K562 (cell line): ENCODE measurements around the gene PRR11. TPM values are rescaled to one million over a fixed set of nuclear protein-coding genes. Genes with fewer than 3 reads are reported as not detected.

Experiments
- C11orf30 ChIP-seq: fragments of 450-650 bp; IDR thresholded peaks from 2 replicates; pipeline ENCODE4 v1.6.1; 2016; ENCODE audit warnings: low read depth, mild to moderate bottlenecking
- CEBPB ChIP-seq: fragments of 450-650 bp; IDR thresholded peaks from 2 replicates; pipeline ENCODE4 v1.6.1; 2016; ENCODE audit warnings: missing genetic modification characterization, missing compliant biosample characterization
- CEBPG ChIP-seq, 3 experiments: fragments of 200-800 bp in 1 of 3; sonication (Bioruptor generic) in 1 of 3; sonication (generic) in 1 of 3; formaldehyde crosslinking in 1 of 3; IDR thresholded peaks in 2 of 3; conservative IDR thresholded peaks in 1 of 3; 2 replicates each; pipeline versions ENCODE4 v1.6.1 to v1.8.0; 2016 to 2022; ENCODE audit warnings: missing compliant biosample characterization in 2 of 3, missing genetic modification characterization in 2 of 3, mild to moderate bottlenecking in 1 of 3, missing genetic modification reagents in 1 of 3
- CHD4 ChIP-seq: fragments of 200-600 bp; sonication (generic); IDR thresholded peaks from 3 replicates; pipeline ENCODE4 v1.6.1; 2012; ENCODE audit warnings: low read depth, mild to moderate bottlenecking, mixed read lengths, low read length, inconsistent platforms; ENCODE audit not compliant: insufficient read depth, insufficient replicate concordance, poor library complexity, severe bottlenecking
- E2F1 ChIP-seq: sonication (generic); formaldehyde crosslinking; IDR thresholded peaks from 2 replicates; pipeline ENCODE4 v1.8.1; 2023; ENCODE audit warnings: mild to moderate bottlenecking, missing genetic modification reagents, moderate library complexity
- FOXA3 ChIP-seq, 2 experiments: fragments of 450-650 bp in 1 of 2; sonication (generic) in 1 of 2; formaldehyde crosslinking; IDR thresholded peaks in 1 of 2; conservative IDR thresholded peaks in 1 of 2; 2 replicates each; pipeline versions ENCODE4 v1.4.0 to v1.8.0; 2020 to 2022; ENCODE audit warnings: mild to moderate bottlenecking in 2 of 2, missing genetic modification reagents in 1 of 2
- GABPA ChIP-seq: fragments of 200-800 bp; sonication (Bioruptor generic); conservative IDR thresholded peaks from 2 replicates; pipeline ENCODE4 v1.6.1; 2016; ENCODE audit warnings: low read depth, missing genetic modification characterization, missing compliant biosample characterization
- HDAC6 ChIP-seq: IDR thresholded peaks from 2 replicates; pipeline ENCODE4 v1.6.1; 2012; ENCODE audit warnings: low read depth, mild to moderate bottlenecking, control low read depth, inconsistent platforms, low read length, moderate library complexity
- MAX ChIP-seq: sonication (generic); formaldehyde crosslinking; IDR thresholded peaks from 2 replicates; pipeline ENCODE4 v1.9.0; 2022; ENCODE audit warnings: mild to moderate bottlenecking, missing genetic modification reagents
- MECOM ChIP-seq: fragments of 250-450 bp; sonication (Bioruptor Pico); IDR thresholded peaks from 2 replicates; pipeline ENCODE4 v1.8.0; 2022; ENCODE audit warnings: inconsistent platforms
- MNT ChIP-seq, 2 experiments: fragments of 450-650 bp; conservative IDR thresholded peaks; 2 replicates each; pipeline ENCODE4 v1.6.1; 2017; ENCODE audit warnings: mild to moderate bottlenecking in 2 of 2, moderate library complexity in 2 of 2
- PCBP2 ChIP-seq: fragments of 200-400 bp; formaldehyde crosslinking; IDR thresholded peaks from 2 replicates; pipeline ENCODE4 v1.6.1; 2018; ENCODE audit warnings: low read length, low read depth, mild to moderate bottlenecking, moderate library complexity; ENCODE audit not compliant: poor library complexity, severe bottlenecking
- POLR3G ChIP-seq: IDR thresholded peaks from 2 replicates; pipeline ENCODE4 v1.6.1; 2011; ENCODE audit not compliant: insufficient read length, insufficient replicate concordance; ENCODE audit errors: extremely low read depth
- PTTG1 ChIP-seq: fragments of 450-650 bp; IDR thresholded peaks from 2 replicates; pipeline ENCODE4 v1.6.1; 2016; ENCODE audit warnings: low read depth, mild to moderate bottlenecking, missing genetic modification characterization, missing compliant biosample characterization
- TFAM ChIP-seq: fragments of 250-450 bp; sonication (Bioruptor Pico); conservative IDR thresholded peaks from 2 replicates; pipeline ENCODE4 v1.5.0; 2021; ENCODE audit warnings: mild to moderate bottlenecking, moderate library complexity
- VEZF1 ChIP-seq: fragments of 200-800 bp; sonication (Bioruptor generic); IDR thresholded peaks from 2 replicates; pipeline ENCODE4 v1.6.1; 2017; ENCODE audit warnings: missing genetic modification characterization, missing compliant biosample characterization
- ZC3H4 ChIP-seq: sonication (generic); formaldehyde crosslinking; IDR thresholded peaks from 2 replicates; pipeline ENCODE4 v1.9.0; 2021; ENCODE audit warnings: missing genetic modification reagents, borderline replicate concordance
- ZFP36 ChIP-seq: fragments of 150-350 bp; IDR thresholded peaks from 2 replicates; pipeline ENCODE4 v1.6.1; 2018; ENCODE audit warnings: low read length, low read depth; ENCODE audit not compliant: partially characterized antibody
- ZNF121 ChIP-seq: sonication (generic); formaldehyde crosslinking; conservative IDR thresholded peaks from 2 replicates; pipeline ENCODE4 v1.8.0; 2022; ENCODE audit warnings: missing genetic modification reagents
- ZNF3 ChIP-seq: fragments of 250-450 bp; sonication (Bioruptor Pico); IDR thresholded peaks from 2 replicates; pipeline ENCODE4 v1.5.0; 2021; ENCODE audit warnings: mild to moderate bottlenecking, moderate library complexity
- ZNF384 ChIP-seq: IDR thresholded peaks from 2 replicates; pipeline ENCODE4 v1.6.1; 2012; ENCODE audit warnings: low read depth, low read length, improper control_type of control experiment
- ZNF668 ChIP-seq: fragments of 250-450 bp; sonication (Bioruptor Pico); IDR thresholded peaks from 2 replicates; pipeline ENCODE4 v1.8.0; 2022; ENCODE audit warnings: mild to moderate bottlenecking, inconsistent platforms
- ZSCAN29 ChIP-seq: fragments of 450-650 bp; IDR thresholded peaks from 2 replicates; pipeline ENCODE4 v1.6.1; 2017
- polyA plus RNA-seq, 8 experiments: library from polyadenylated mRNA; depleted of rRNA in 4 of 8; stranded (reverse) in 5 of 8; unstranded in 3 of 8; fragments of >200 nt; fragmentation: Nextera tagmentation in 2 of 8; fragmentation: Illumina TruSeq in 1 of 8; extraction: Ambion mirVana in 2 of 8; extraction: Trizol in 1 of 8; gene quantifications; 2 replicates each; pipeline versions ENCODE4 v1.2.1 to v1.2.3, GENCODE V29; 2011 to 2014; ENCODE audit warnings: inconsistent platforms in 1 of 8, missing spikeins in 1 of 8
- total RNA-seq, 7 experiments: library from RNA; depleted of rRNA in 6 of 7; stranded (reverse); fragments of >200 nt in 6 of 7; fragmentation: Illumina TruSeq in 2 of 7; extraction: Trizol in 2 of 7; gene quantifications; 2 replicates each; pipeline versions ENCODE4 v1.2.1 to v1.2.3, GENCODE V29; 2011 to 2021; ENCODE audit warnings: low replicate concordance in 1 of 7

PRR11 gene
- total and polyA plus RNA-seq, 9 of the 15 experiments (the other 6 are each of a cell fraction or from before 2014, with no cell fraction given) = 13.3 to 75.2 (median 46.4) TPM

GRCh38 chr17:59221159-59221847 lies 65.8 kb downstream of the PRR11 start (continued):
- TF ChIP-seq GABPA (tag) (no peak), FOXA3 (CRISPR knock-in tag; conservative IDR thresholded peaks at IDR 0.05 in 1 of 2, IDR thresholded peaks at IDR 0.05 in 1 of 2) (no peak), PCBP2 (no peak), CHD4 (no peak), VEZF1 (CRISPR knock-in tag) (no peak), TFAM (no peak), PTTG1 (no peak), ZSCAN29 (no peak), ZFP36 (no peak), ZC3H4 (CRISPR knock-in tag) (0 out of 2 replicates have a peak, but pooled peaks have one; percentile 4), ZNF668 (CRISPR knock-in tag) (no peak), MAX (0 out of 2 replicates have a peak, but pooled peaks have one; percentile 3), C11orf30 (no peak), ZNF3 (CRISPR knock-in tag) (no peak), MNT (conservative IDR thresholded peaks at IDR 0.05) (peak; percentile 41 to 43; a peak in 3 of 4 replicates), CEBPB (tag) (peak; percentile 91), E2F1 (CRISPR knock-in tag) (no peak), CEBPG (CRISPR knock-in tag; IDR thresholded peaks at IDR 0.05) (no peak), CEBPG (tag; conservative IDR thresholded peaks at IDR 0.05 in 1 of 2, IDR thresholded peaks at IDR 0.05 in 1 of 2) (peak; percentile 84 to 94), HDAC6 (no peak), ZNF384 (peak; percentile 39; the same call in 1 of the 2 replicates), ZNF121 (CRISPR knock-in tag) (no peak), MECOM (no peak), POLR3G (no peak)
